ENCODE data around the gene WFDC13.
A peak's percentile ranks its signal among the peaks of the same experiment; 100 is the strongest.
"Not testable (repeated sequence)": the region's sequence is repeated elsewhere in the genome, so short reads cannot be mapped to it uniquely, and the experiment has no call there.

The WFDC13 gene, protein sequence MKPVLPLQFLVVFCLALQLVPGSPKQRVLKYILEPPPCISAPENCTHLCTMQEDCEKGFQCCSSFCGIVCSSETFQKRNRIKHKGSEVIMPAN

DNA sequence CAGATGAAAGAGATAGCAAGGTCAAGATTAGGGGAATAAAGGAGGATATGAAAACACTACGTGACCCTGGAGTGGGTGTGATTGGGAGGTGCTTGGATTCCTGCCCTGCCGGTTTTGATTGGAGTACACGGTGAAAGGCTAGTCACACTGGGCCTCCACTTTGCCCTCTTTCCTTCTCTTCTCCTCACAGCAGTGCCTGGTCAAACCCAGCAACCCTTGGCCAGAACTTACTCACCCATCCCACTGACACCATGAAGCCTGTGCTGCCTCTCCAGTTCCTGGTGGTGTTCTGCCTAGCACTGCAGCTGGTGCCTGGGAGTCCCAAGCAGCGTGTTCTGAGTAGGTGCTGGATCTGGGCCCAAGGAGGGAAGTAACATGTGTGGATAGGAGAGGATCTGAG lies at the start of gene WFDC13:
TSS of gene WFDC13 (plus strand) at position 166 of the 400 bp plus-strand sequence. CDS start at position 252, 86 bp downstream.
- no peak for DNase-seq (ENCODE audit: low read depth)

DNA sequence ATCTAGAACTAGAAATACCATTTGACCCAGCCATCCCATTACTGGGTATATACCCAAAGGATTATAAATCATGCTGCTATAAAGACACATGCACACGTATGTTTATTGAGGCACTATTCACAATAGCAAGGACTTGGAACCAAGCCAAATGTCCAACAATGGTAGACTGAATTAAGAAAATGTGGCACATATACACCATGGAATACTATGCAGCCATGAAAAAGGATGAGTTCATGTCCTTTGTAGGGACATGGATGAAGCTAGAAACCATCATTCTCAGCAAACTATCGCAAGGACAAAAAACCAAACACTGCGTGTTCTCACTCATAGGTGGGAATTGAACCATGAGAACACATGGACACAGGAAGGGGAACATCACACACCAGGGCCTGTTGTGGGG lies 44.8 kb upstream of the WFDC13 start:
- not testable (repeated sequence) for DNase-seq (ENCODE audit: low read depth)

DNA sequence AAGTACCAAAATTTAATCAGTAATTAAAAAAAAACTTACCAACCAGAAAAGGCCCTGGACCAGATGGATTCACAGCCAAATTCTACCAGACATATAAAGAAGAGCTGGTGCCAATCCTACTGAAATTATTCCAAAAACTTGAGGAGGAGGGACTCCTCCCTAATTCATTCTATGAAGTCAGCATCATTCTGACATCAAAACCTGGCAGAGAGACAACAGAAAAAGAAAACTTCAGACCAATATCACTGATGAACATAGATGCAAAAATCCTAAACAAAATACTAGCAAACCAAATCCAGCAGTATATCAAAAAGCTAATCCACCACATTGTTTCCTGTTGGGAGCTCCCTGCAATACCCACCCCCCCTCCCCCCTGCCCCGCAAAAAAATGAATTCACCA lies 31.7 kb upstream of the WFDC13 start, which contains the start of gene WFDC11:
TSS of gene WFDC11 (minus strand) at position 101 of the 400 bp plus-strand sequence. CDS start 19,639 bp downstream, outside the sequence.
- DNase-seq (ENCODE audit: low read depth): no peak

DNA sequence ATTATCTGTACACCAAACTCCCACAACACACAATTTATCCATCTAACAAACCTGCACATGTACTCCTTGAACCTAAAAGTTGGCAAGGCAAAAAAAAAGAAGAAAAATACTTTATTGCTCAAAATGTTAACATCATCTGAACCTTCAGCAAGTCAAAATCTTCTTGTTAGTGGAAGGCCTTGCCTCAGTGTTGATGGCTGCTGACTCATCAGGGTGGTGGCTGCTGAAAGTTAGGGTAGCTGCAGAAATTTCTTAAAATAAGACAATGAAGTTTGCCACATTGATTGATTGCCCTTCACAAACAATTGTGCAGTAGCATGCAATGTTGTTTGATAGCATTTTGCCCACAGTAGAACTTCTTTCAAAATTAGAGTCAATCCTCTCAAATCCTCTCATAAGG lies 29.1 kb upstream of the WFDC13 start:
- DNase-seq (ENCODE audit: low read depth): no peak

DNA sequence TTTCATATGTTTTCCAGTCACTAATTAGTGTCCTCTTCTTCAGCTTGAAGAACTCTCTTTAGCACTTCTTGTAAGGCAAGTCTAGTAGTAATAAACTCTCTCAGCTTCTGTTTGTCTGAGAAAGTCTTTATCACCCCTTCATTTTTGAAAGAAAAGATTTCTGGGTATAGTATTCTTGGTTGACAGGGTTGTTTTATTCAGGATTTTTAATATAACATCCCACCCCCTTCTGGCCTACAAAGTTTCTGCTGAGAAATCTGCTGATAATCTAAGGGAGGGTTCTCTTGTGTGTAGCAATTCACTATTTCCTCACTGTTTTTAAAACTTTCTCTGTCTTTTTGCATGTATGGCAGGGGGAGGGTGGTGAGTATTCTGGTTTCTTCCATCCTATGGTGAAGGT lies 22.2 kb upstream of the WFDC13 start:
- DNase-seq (ENCODE audit: low read depth): no peak

DNA sequence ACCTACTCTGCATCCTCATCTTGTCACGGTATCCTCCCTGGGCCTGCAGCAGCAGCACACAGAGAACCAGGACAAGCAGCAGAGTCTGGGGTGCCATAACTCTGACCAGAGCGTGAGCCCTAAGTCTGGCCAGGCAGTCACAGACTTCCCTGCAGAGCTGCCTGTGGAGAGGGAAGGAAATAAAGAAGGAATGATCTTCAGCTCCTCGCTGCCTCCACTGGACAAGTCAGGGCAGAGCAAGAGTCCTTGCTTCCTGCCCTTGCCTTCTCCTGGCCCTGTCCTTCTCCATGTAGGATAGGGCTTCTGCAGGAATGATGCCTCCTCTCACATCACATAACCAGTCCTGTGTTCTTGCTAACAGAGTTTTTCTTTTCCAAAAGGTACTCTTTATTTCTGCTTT lies 15.9 kb upstream of the WFDC13 start:
- DNase-seq (ENCODE audit: low read depth): peak; percentile 28

DNA sequence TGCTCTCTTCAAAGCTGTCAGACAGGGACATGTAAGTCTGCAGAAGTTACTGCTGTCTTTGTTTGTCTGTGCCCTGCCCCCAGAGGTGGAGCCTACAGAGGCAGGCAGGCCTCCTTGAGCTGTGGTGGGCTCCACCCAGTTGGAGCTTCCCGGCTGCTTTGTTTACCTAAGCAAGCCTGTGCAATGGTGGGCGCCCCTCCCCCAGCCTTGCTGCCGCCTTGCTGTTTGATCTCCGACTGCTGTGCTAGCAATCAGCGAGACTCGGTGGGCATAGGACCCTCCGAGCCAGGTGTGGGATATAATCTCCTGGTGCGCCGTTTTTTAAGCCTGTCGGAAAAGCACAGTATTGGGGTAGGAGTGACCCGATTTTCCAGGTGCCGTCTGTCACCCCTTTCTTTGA lies 8.5 kb upstream of the WFDC13 start:
- not testable (repeated sequence) for DNase-seq (ENCODE audit: low read depth)

DNA sequence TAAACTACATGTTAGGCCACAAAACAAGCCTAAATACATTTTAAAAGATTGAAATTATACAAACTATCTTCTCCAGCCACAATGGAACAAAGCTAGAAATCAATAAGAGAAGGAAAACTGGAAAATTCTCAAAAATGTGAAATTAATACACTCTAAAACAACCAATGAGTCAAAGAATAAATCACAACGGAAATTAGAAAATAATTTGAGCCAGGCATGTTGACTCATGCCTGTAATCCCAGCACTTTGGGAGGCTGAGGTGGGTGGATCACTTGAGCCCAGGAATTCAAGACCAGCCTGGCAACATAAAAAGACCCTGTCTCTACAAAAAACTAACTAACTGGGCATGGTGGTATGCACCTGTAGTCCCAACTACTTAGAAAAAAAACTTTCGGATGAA lies 6.3 kb upstream of the WFDC13 start:
- no peak for DNase-seq (ENCODE audit: low read depth)

DNA sequence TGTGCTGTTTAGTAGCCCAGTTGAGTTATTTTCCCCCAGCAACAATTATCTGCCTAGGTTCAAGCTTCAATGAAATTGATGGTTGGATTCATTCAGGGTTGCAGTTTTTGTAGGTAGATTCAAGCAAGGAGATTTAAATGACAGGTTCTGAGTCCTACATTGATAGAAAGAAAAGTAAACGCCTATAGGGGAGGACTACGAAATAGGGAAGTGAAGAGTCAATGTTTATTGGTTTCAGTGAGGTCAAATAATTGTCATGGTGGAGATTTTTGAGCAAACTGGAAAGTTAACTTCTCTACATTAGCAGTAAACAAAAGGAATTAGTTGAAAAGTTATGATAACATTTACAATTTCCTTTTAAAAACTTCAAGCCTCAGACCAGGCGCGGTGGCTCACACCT lies 734 bp upstream of the WFDC13 start:
- DNase-seq (ENCODE audit: low read depth): no peak

DNA sequence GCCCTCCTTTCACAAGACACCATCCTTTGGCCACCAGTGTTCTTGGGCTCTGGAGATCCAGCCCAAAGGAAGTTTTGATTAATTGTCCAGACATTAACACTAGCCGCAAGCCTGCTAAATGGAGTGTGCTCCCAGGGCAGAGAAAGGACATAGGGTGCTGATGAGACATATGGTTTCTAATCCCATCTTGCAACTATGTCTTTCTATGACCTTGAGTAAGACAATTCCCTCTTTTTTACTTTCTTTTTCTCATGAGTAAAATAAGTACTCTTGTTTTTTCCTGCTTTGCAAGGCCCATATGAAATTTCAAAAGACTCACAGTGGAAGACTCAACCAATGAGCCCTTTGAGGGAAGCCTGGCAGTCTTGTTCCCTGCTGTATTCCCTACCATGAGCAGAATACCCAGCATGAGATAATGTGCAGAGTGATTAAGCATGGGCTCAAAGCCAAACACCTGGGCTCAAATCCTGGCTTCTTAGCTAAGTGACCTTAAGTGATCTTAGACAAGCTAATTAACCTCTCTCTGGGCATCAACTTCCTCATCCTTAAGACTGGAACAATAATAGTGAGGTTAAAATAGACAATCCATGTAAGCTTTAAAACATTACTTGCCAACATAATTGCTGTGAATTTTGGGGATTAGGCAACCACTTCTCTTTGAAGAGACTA lies 3.3 kb downstream of the WFDC13 start, which contains the start of gene WFDC10B:
TSS of gene WFDC10B (minus strand) at position 51 of the 669 bp plus-strand sequence. CDS start 19,027 bp downstream, outside the sequence.
- DNase-seq (ENCODE audit: low read depth): no peak

DNA sequence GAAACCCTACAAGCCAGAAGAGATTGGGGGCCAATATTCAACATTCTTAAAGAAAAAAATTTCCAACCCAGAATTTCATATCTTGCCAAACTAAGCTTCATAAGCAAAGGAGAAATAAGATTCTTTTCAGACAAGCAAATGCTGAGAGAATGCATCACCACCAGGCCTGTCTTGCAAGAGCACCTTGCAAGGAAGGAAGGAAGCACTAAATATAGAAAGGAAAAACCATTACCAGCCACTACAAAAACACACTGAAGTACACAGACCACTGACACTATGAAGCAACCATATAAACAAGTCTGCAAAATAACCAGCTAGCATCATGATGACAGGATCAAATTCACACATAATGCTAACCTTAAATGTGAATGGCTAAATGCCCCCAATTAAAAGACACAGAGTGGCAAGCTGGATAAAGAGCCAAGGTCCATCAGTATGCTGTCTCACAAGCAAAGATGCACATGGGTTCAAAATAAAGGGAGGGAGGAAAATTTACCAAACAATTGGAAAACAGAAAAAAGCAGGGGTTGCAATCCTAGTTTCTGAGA lies 14.4 kb downstream of the WFDC13 start:
- not testable (repeated sequence) for DNase-seq (ENCODE audit: low read depth)

DNA sequence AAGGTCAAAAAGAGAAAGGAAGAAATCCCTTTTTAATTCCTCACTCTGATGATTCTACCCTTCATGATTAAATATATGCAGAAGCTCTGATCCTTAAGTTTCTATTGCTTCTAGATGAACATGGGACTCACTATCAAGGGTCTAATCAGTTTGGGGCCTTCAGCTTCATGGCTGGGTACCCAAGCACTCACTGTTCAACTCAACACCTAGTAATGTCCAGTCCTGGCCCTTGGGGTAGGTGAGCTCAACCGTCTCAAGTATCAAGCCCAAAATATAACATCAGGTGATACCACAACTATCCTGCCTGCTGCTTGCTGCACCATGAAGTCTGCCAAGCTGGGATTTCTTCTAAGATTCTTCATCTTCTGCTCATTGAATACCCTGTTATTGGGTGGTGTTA lies 20.2 kb downstream of the WFDC13 start, which contains the start of gene SPINT4:
TSS of gene SPINT4 (plus strand) at position 301 of the 400 bp plus-strand sequence. CDS start at position 322, 21 bp downstream.
- no peak for DNase-seq (ENCODE audit: low read depth)

DNA sequence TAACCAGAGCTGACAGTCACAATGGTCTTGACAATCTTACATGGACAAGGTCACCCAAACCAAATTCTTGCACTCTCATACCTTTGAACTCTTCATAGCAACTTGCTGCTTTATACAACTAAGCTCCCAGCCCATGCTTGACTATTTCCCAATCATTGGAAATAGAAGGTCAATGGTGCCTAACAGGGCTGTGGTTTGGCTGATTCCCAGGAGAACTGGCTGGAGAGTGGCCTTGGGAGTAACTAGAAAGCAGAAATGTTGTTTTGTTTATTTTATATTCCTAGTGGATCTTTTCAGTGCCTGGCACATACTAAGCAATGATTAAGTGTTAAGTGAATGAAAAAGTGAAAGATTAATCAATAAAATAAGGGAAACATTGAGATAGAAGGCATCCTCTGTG lies 23.3 kb downstream of the WFDC13 start:
- DNase-seq (ENCODE audit: low read depth): no peak

DNA sequence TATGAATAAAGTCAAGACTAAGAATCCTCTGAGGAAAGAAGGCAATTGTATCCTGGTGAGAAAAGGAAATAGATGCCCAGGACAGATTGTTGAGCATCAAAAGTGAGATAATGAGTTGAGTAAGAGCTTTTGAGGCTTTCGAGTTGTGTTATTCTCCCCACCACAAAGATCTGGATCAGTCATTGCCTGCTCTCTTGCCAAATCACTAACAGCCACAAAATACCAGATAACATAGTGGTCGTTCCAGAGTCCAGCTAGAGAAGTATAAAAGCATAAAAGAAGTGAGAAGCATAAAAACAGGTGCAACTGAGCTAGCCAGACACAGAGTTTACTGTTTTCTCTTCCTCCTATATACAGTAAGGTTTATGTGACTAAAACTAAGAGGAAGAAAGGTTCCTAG lies 25.2 kb downstream of the WFDC13 start:
- DNase-seq (ENCODE audit: low read depth): no peak

DNA sequence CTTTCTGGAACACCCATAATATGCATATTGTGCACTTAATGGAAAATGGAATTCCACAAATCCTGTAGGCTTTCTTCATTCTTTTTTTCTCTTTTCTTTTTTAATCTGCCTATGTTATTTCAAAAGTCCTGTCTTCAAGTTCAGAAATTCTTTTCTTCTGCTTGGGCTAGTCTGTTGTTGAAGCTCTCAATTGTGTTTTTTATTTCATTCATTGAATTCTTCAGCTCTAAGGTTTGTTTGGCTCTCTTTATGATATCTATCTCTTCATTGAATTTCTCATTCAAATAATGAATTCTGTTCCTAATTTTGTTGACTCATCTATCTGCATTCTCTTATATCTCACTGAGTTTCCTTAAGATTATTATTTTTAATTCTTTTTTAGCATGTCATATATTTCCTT lies 30.4 kb downstream of the WFDC13 start:
- no peak for DNase-seq (ENCODE audit: low read depth)

DNA sequence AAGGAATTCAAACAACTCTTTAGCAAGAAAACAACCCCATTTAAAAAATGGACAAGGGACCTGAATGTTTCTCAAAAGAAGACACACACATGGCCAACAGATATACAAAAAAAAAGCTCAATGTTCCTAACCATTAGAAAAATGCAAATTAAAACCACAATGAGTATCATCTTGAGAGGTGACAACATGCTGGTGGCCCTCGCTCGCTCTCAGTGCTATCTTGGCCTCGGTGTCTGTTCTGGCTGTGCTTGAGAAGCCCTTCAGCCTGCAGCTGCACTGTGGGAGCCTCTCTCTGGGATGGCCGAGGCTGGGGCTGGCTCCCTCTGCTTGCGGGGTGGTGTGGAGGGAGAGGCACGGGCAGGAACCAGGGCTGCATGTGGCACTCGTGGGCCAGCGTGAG lies 33.7 kb downstream of the WFDC13 start:
- DNase-seq (ENCODE audit: low read depth): no peak

DNA sequence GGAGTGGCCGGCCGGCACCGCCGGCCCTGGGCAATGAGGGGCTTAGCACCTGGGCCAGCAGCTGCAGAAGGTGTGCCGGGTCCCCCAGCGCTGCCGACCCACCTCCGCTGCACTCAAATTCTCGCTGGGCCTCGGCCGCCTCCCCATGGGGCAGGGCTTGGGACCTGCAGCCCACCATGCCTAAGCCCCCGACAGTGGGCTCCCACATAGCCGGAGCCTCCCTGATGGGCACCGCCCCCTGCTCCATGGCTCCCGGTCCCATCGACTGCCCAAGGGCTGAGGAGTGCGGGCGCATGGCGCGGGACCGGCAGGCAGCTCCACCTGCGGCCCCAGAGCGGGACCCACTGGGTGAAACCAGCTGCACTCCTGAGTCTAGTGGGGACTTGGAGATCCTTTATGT lies 34.1 kb downstream of the WFDC13 start:
- no peak for DNase-seq (ENCODE audit: low read depth)

DNA sequence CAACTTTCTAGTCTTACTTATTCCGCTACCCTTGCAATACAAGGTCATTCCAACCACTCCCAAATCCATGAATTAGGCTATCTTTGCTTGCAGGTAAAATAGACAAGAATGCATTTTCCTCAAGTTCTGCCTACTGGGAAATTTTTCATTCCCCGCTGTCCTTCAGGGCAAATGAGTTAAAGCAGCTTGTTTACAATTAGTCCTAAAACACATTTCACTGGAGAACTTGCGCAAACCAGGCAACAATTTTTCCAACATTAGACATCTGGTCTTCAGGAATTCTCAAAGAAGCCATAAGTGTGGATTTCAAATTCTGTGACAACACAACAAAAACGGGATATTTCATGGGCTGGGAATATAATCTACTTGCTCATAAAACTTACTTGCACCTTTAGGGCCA lies 40.8 kb downstream of the WFDC13 start:
- DNase-seq (ENCODE audit: low read depth): no peak

DNA sequence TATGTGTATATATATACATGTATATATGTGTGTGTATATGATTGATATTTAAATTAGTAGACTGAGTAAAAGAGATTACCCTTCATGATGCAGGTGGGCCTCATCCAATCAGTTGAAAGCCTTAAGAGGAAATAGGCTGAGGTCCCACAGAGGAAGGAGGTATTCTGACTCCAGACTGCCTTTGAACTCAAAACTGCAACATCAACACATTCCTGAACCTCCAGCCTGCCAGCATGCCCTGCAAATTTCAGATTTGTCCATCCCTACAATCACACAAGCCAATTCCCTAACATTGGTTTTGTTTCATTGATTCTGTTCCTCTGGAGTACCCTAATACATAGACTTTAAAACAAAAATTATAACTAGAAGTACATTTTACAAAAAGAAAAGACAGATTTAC lies 43.2 kb downstream of the WFDC13 start:
- no peak for DNase-seq (ENCODE audit: low read depth)

DNA sequence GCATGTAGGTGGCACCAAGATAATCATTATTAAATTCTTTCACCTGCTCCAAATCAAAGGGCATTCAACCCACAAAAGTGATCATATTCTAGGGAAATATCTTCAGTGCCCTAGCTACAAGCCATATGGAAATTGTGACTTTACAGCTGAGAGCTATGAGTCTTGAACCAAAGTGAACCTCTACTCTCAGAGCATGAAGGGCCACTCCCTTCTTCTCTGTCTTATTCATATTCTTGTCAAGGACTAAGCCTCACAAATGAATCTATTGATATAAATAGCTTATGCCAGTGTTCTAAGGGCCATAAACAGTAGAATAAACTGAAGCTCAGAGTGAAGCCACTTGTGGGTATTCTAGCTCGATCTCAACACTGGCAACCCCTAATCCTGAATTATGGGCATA lies 49.9 kb downstream of the WFDC13 start:
- DNase-seq (ENCODE audit: low read depth): no peak

DNA sequence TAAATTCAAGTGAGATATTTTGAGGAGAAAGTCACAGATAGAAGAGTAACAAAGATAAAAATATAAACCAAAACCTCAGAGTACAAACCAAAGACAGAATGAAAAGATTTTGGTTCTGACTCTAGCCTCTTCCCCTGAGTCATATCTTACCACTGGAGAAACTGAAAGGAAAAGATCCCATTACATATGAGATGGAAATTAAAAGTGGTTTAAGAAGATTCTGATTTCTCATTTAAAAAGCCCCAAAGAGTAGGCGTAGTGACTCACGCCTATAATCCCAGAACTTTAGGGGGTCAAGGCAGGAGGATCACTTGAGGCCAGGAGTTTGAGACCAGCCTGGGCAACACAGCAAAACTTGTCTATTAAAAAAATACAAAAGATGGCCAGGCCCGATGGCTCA lies 50.9 kb downstream of the WFDC13 start:
- peak; percentile 23 for DNase-seq (ENCODE audit: low read depth)

DNA sequence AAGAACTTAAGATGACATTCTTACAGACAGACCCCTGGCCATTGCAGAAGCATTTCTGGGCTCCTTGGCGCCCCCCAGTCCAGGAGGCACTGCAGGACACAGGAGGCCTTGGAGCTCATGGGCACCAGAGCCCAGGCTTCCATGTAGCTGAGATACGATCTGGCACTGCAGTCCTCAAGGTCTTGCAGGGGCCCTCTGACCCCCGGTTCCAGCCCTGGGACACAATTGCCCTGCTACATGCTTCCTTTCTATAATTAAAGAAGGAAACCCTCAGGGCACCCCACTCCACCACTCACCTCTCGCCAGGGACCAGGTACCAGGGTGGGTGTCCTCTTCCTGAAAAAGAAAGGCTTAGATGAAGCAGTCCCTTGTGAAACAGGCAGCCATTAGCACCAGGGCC lies 56.3 kb downstream of the WFDC13 start:
- no peak for DNase-seq (ENCODE audit: low read depth)
